A204.1 (cell line): ENCODE measurements around the gene RUBCNL.

Experiments used
- FAIRE-seq: peaks from 2 replicates; lab custom pipeline; 2012; peaks lifted over from hg19 to GRCh38; lab: Jason Lieb, UNC

Gene RUBCNL

GRCh38 chr13:46304546-46304945 lies 82.5 kb downstream of the RUBCNL start:
- FAIRE-seq: no peak

GRCh38 chr13:46303742-46304385 lies 83.2 kb downstream of the RUBCNL start:
- FAIRE-seq: no peak

GRCh38 chr13:46297361-46297811 lies 89.7 kb downstream of the RUBCNL start:
- no peak for FAIRE-seq

- FAIRE-seq: no peak
Observed at GRCh38 chr13:46296921-46297320, 90.1 kb downstream of the RUBCNL start.

GRCh38 chr13:46296115-46296822 lies 90.8 kb downstream of the RUBCNL start:
- FAIRE-seq: no peak

- FAIRE-seq: no peak
Observed at GRCh38 chr13:46295491-46296114, 91.4 kb downstream of the RUBCNL start.

GRCh38 chr13:46293436-46293835 lies 93.6 kb downstream of the RUBCNL start:
- FAIRE-seq: no peak
